Right ventricle myocardium inferior (tissue), 1 donor: ENCODE results near the gene CCDC92. TPM values are rescaled to one million over a fixed set of nuclear protein-coding genes. Genes with fewer than 3 reads are reported as not detected.

Experiments
- ATAC-seq: fragments of 200-7000 bp; cut with Tn5 transposase; one replicate; pipeline ENCODE4 v1.9.1; 2020; ENCODE audit warnings: mild to moderate bottlenecking, moderate library complexity
- DNase-seq: peaks from one replicate; pipeline ENCODE4 v3.0.0; 2021; ENCODE audit errors: missing footprints
- intact Hi-C: fragments of 100-400 bp; cut with DNase I; formaldehyde crosslinking; loops from one replicate; pipeline ENCODE4 v1.11.0; 2022
- long read RNA-seq: library from polyadenylated mRNA; unstranded; transcript quantifications from one replicate; pipeline ENCODE4 v2.0.0, GENCODE V29; 2021
- total RNA-seq: library from RNA; stranded (reverse); fragmentation: NEBNext Ultra II Directional; extraction: Animal tissue kit (Norgen Biotek cat#: 25700); gene quantifications from one replicate; pipeline ENCODE4 v1.2.1, GENCODE V29; 2021
- donor health status: DM: no; HTN: yes; CAD: no; lungs with severe emphysema.

Gene CCDC92, protein sequence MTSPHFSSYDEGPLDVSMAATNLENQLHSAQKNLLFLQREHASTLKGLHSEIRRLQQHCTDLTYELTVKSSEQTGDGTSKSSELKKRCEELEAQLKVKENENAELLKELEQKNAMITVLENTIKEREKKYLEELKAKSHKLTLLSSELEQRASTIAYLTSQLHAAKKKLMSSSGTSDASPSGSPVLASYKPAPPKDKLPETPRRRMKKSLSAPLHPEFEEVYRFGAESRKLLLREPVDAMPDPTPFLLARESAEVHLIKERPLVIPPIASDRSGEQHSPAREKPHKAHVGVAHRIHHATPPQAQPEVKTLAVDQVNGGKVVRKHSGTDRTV
- total RNA-seq = 58.2 TPM
- long read RNA-seq, transcript CCDC92-201 (5 exons, 2,787 nt) = major isoform, 48 of 66 reads
- long read RNA-seq, partial matches to known transcripts = 0 of 66 reads
- long read RNA-seq, other reads (novel, unspliced or antisense) = 16 of 66 reads

DNA sequence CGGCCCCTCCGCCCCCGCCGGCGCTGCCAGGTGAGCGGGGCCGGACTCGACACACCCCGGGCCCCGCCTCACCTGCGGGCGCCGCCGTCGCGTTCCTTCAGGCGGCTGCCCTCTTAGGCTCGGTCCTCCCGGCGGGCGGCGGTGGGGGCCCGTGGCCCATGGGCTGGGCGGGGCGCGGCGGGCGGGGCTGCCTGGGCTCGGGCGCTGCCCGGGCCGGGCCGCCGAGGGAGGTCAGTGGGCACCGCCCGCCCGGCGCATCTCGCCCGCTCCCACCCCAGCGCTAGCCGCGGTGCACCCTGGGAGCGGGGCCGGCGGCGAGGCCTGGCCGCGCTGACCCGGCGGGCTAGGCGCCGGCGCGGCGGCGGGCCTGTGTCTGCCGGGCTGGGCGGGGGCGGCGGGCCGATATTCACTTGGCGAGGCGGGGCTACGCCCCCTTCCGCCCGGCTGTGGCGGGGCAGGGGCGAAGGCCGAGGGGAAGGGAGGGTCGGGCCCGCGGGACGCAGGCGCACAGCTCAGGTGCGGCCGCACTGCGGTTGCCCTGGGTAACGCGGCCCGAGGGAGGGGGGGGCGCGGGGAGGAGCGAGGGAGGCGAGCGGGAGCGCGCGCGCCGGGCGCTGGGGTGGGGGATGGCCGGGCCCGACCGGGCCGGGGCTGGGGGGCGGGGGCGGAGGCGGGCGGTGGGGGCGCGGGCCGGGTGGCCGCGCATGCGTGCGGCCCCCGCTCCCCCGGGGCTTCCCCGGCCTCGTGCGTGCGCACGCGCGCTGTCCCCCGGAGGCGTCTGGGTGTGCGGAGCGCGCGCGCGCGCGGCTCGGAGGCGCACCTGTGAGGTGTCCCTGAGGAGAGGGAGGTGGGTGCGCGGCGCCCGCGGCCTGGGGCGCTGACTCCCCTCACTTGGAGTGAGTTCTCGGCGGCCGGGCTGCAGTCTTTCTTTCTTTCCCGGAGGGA lies at the start of gene CCDC92, which contains the start of gene ZNF664:
Gene CCDC92 (minus strand): TSS at position 375 of the 945 bp plus-strand sequence. CDS start 28,526 bp downstream, outside the sequence.
Gene ZNF664 (plus strand): TSS at position 759 of the 945 bp plus-strand sequence. CDS start 38,930 bp downstream, outside the sequence.
- DNase-seq (peak; percentile 95), ATAC-seq (peak; percentile 93)
- intact Hi-C loops = no loop called here

DNA sequence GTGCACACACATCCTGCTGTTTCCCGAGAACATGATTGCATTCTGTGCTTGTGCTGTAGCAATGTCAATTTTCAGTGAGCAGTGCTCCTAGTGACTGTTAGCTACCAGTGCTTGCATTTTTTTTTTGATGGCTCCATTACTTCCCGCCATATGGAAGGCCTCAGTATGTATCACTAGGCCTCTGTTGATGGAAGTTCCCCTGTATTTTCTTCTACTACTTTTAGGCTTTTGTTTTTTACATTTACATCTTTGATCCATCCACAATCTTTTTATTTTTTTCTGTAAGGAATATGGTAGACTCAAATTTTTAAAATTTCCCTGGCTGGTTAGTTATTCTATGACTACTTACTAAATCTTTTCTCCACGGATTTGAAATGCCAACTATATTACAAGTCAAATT lies 49.5 kb upstream of the CCDC92 start:
- DNase-seq (no peak), ATAC-seq (no peak)
- intact Hi-C loops = no loop called here

DNA sequence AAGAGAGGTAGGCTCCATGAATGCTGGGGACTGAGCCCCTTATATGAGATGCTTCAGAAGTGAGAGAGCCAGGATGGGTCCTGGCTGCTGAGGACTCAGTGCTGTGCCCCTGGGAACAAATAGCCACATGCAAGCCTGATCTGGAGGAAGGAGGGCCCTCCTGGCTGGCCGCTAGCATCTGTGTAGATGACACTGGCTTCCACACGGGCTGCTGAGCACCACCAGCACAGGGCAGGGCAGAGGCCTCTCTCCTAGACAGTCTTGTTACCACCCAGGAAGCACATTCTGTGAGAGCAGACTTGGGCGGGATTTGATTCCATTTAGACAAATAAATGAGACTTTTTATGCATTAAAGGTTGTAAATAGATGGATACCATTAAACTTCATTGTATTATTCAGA lies 48.4 kb upstream of the CCDC92 start:
- ATAC-seq = peak; percentile 45
- intact Hi-C loops = no loop called here
- no peak for DNase-seq

DNA sequence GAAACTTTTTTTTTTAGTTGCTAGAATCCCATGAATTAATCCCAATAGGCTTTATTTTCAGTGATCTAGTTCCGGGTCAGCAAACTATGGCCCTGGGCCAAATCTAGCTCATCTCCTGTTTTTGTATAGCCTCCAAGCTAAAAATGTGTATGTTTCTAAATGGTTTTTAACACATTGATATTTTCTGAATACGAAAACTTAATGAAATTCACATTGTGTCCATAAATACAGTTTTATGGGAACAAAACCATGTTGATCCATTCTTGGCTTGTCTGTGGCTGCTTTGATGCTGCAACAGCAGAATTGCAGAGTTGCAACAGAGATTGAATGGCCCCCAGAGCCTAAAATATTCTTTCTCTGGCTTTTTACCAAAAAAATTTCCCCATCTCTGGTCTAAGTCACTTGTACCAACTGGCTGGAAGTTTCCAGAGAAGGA lies 47.9 kb upstream of the CCDC92 start:
- ATAC-seq (peak; percentile 69), DNase-seq (no peak)
- intact Hi-C loops = no loop called here

DNA sequence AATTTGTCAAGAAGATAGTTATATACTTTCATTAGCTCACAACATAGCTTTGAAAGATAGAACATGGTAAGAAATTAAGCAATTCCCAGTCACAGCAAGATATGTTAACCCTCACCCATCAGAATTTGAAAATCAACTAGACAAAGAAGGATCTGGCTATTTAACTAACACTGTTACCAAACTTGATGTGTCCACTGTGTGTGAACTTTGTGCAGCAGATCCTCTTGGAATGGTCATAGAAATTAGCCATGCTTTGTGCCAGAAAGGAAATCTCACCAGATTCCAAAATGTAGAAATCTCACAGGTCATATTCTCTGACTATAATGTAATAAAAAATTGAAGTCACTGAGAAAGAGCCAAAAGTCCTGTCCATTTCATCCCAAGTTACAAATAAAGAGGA lies 46.5 kb upstream of the CCDC92 start:
- ATAC-seq (no peak), DNase-seq (no peak)
- intact Hi-C loops = no loop called here

DNA sequence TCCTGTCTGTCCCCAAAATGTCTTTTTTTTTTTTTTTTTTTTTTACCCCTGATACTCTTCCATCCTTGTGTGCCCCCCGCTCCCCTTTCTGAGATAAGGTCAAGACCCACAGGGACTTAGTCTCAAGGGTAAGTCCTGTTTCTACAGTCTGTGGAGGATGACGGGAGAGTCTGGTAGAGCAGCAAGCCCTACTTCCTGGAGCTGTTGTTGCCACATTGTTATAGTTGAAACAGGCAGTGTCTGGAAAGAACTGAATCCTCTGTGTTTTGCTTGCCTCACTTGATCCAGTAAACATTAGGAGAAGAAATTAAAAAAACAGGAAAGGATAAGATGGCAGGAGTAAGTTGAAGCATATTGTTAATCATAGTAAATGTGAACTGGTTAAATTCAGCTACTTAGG lies 45.9 kb upstream of the CCDC92 start:
- intact Hi-C loops = no loop called here
- ATAC-seq (no peak), DNase-seq (no peak)

DNA sequence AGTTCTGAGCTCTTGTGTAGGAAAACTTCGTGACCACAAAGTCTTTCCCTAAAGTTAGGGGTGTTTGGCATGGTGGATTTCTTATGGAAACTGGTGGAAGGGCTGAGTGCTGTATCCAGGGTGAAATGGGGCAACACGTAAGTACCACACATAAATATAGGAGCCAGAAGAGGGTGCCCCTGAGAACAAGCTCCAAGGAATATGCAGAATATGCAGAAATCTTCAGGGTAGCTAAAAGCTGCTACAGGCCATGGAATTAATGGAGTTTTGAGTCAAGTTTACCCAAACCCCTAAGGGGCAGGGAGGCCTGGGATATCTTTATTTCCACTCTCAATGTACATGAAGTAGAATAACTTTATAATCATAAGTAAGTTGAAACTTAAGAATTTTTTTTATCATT lies 44.4 kb upstream of the CCDC92 start:
- ATAC-seq = no peak
- no peak for DNase-seq
- intact Hi-C loops = no loop called here

DNA sequence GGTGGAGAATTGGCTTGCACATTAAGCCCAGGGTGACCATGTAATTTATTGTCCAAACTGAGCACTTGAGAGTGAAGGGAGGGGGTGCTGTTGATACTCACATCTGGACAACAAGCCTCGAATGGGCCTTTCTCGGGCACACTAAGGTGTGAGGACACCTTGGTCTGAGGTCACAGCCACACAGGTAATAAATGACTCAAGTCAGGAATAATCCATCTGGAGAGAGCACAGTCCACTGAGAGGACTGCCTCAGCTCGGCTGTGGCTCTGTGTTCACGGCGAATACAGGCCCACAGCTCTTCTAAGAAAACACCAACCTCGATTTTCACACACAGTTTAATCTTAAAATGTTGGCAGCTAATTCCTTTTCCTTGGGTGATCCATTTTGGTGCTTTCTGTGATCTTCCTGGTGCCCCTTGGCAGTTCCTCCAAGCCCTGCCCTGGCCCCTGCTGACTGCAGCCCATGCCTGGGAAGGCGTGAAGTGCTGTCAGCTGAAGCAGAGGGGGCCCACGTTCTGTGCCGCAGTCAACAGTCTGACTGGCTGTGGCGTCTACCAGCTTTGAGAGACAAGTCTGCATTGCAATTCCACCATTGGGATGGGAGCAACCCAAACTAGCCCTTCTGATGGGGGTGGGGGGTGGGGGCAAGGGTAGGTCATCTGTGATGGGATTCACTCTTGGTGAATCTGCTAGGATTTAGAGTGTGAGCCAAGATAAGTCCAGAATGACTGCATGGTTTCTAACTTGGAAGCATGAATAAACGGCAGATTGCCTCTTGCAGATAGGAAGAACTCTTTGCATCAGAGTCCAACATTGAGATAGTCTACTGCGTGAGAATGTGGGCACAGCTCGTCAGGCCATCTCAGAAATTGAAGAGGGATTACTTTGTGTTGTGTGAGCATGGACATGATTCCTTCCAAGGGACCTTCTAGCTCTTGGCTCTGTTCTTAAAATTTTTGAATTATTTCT lies 43.1 kb upstream of the CCDC92 start:
- intact Hi-C loops = no loop called here
- DNase-seq (no peak), ATAC-seq (no peak)

DNA sequence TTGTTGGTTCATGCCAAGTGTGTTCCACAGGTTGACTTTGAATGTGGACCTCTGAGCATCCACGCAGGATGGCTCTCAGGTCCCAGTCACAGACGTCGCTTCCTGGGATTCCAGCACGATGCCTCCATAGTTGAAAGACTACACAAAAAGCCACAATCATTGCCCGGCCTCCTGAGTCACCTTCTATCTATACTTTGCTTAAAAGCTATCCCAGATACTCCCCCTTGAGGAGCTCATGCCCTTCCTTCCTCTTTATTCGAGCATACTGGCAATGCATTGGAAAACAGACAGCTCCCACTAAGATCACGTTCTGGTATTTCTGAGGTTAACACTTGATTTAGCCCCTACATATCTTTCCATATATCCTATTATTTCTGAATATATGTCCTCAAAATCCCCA lies 40.4 kb upstream of the CCDC92 start:
- ATAC-seq = no peak
- intact Hi-C loops = no loop called here
- no peak for DNase-seq

DNA sequence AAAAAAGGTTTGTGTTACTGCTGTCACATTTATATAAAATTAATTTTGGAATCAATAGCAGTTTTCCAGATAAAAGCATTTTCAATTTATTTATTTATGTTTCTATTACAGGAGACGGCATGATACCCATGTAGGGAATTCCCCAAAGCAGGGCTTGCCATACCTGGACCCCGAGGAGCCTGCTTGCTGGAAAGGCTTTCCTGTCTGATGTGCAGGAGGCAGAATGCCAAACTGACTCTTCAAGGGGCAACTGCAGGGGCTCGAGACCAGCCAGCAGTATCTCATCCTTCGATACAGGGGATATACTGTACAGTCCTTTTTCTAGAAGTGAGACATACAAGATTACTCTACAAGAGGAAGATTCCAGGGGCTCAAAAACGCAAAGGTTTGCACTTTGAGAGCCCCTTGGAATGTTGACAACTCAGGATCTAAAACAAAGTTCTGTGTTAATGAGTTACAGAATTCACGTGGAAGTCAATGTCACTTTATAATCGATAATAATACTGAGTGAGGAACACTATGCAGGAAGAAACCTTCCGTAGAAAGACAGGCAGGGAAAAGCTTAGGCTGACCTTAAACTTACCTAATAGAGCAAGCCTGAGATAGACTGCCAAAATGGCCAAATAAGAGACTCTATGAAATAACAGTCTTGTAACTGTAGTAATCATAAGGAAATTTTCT lies 38.9 kb upstream of the CCDC92 start:
- DNase-seq (no peak), ATAC-seq (no peak)
- intact Hi-C loops = no loop called here

DNA sequence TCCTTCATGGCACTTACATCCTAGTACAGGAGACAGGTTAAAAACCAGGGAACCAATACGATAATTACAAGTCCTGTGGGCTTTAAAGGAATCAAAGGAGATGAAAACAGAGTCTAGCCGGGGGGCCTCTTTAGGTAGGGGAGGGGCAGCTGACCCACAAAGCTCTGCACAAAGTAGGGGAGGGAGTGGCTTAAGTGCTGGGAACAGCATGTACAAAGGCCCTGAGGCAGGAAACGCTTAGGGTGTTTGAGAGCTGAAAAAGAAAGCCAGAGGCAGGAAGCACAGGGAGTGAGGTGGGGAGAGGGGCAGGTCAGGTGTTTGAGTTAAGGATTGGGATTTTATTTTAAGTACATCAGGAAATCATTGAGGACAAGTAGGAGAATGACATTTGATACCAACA lies 38.1 kb upstream of the CCDC92 start:
- ATAC-seq (no peak), DNase-seq (no peak)
- intact Hi-C loops = no loop called here

DNA sequence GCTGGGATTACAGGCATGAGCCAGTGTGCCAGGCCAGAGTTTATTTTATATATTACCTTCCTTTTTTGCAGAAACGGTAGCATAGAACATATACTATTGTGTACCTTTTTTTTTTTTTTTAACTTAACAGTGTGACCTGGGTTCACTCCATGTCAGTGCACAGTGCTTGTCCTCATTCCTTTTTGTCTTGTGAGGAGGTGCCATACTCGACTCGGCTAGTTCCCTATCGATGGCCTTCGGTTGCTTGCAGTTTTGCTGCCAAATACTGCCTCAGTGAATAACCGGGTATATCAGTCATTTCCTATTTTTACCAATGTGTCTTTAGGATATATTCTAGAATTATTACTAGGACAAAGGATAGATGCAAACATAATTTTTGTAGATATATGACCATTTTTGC lies 37.1 kb upstream of the CCDC92 start:
- ATAC-seq (no peak), DNase-seq (no peak)
- intact Hi-C loops = no loop called here

DNA sequence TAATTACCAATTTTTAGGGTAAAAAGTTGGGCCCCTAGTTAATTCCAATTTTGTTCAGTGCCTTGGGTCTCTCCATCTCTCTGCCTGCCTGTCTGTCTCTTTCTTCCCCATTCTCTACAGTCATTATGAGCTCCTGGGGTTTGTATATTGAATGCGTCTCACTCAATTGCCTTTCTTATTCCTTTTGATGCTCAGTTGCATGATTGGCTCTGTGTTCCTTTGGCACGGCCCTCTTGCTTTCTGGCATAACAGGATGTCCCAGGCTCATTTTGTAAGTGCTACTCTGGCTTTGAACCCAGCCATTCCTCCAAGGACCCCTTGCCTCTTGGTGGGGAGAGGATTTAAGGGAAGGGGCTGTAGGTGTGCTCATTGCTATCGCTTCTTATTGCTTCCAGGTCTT lies 36.0 kb upstream of the CCDC92 start:
- intact Hi-C loops = no loop called here
- peak; percentile 37 for ATAC-seq
- no peak for DNase-seq

DNA sequence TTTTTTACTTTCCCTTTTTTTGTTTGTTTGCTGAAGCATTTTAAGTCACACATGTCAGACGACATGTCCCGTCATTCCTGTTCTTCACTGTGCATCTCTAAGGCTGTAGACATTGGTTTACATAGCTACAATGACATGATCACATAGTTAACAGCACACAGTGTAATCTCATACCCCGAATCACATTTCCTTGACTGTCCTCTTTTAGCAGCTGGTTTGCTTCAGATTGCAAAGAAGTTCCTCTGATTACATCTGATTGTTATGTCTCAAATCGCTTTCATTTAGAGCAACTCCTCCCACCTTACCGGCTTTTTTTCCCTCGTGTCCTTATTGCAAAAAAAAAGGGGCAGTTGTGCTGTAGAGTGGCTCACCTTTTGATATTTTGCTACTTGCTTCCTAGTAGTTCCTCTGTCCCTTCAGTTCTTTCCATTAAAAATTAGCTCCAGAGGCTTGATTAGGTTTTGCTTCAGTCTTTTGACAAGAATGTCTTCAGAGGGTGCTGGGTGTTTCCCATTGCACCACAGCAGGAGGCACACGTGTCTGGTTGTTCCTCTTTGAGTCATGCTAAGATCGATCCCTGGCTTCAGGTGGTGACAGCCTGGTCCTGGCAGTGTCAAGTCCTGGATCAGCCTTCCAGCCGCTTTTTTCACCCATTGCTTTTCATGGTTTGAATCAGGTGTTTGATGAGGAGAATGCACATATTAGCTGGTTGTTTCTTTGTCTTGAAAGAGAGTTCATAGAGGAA lies 35.4 kb upstream of the CCDC92 start:
- DNase-seq = no peak
- intact Hi-C loops = no loop called here
- no peak for ATAC-seq

DNA sequence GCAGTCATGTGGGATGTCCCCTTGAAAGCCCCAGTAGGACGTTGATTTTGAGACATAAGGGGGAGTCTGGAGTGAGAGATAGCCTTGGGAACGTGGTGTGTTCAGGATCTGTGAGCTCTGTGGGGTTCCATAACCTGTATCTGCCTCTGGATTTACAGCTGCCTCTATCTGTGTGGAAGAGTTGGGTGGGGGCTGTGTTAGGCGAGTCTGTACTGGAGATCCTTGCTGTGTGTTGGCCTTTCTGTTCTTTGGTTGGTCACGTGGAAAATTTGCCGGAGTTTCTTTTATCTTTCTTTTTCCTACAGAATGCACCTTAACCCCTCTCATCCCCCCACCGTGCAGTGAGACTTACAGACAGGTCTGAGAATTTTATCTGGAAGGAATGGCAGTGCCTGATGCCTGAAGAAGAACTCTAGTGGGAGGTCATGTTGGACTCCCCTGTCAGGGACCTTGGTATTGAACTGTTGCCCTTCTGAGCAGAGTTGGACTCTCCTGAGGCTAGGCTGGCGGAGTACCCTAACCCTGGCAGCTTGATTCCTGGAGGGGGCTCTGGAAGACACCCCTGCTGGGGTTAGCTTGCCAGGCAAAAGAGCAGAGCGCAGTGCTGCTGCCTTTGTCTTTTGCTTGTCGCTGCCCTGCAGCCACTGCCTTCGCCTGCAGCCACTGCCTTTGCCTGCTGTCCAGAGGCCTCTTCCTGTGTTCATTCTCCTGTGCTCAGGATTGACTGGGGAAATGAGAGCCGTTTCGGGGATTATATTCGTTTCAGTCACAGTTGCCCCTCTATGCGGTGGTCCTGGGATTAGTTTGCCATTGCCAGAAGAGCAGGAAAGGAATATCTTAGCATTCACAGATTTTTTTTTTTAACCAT lies 34.4 kb upstream of the CCDC92 start:
- ATAC-seq (no peak), DNase-seq (no peak)
- intact Hi-C loops = no loop called here

DNA sequence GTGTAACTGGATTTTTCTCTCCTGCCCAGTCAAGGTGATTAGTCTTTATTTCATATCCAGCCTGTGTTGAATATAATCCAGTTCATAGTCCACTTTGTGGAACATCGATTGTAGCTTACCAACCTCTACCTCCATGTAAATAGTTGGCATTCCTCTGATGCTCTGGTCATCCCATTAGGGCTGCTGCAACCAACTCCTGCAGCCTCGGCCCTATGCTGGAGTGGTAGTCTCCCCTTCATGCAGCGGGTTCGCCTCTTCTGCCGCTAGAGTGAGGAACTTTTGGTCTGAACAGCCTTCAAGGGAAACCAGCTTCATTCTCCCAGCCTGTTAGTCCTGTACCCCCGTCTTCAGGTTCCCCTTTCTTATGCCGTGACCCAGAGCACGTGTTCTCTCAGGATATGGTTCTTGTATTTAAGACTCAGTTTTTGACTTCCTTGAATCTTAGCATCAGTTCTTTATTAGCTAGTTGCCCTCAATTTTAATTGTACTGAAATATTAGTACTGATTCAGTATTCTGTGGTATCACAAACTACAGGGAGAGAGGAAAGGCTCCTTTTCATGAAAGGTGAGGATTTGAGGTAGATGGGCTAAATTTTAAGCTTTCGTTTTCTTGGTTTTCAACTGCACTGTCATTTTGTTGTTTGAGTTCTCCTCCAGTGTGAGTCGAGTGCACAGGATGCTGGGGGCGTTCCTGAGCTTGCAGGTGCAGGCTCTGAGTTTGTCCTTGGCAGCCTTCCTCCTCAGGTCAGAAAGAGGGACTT lies 33.6 kb upstream of the CCDC92 start:
- intact Hi-C loops = no loop called here
- DNase-seq = no peak
- no peak for ATAC-seq
